T-helper 1 cell (primary cell): ENCODE data around the gene STAG1.
"Not testable (repeated sequence)": the region's sequence is repeated elsewhere in the genome, so short reads cannot be mapped to it uniquely, and the experiment has no call there.

Experiments
- DNase-seq, 5 donors: peaks; one replicate each; pipeline ENCODE4 v3.0.0-alpha.2; 2012 to 2020

STAG1 gene

GRCh38 chr3:136745916-136746315 is 6.3 kb downstream of the STAG1 start:
- no peak for DNase-seq

GRCh38 chr3:136741063-136741462 is 11.1 kb downstream of the STAG1 start:
- no peak for DNase-seq

- no peak for DNase-seq
Observed at GRCh38 chr3:136740351-136740958, 11.7 kb downstream of the STAG1 start.

- not testable (repeated sequence) for DNase-seq
Observed at GRCh38 chr3:136736950-136737349, 15.2 kb downstream of the STAG1 start.

GRCh38 chr3:136735103-136735502 is 17.1 kb downstream of the STAG1 start:
- DNase-seq = no peak

- no peak for DNase-seq
Observed at GRCh38 chr3:136734382-136735070, 17.7 kb downstream of the STAG1 start.

GRCh38 chr3:136733317-136733833 is 18.8 kb downstream of the STAG1 start:
- DNase-seq = no peak

GRCh38 chr3:136731274-136731884 is 20.8 kb downstream of the STAG1 start:
- DNase-seq = no peak

- DNase-seq = no peak
Observed at GRCh38 chr3:136730595-136731273, 21.4 kb downstream of the STAG1 start.

GRCh38 chr3:136728918-136729317 is 23.3 kb downstream of the STAG1 start:
- DNase-seq = no peak

- no peak for DNase-seq
Observed at GRCh38 chr3:136728473-136728872, 23.7 kb downstream of the STAG1 start.

GRCh38 chr3:136725468-136725867 is 26.7 kb downstream of the STAG1 start:
- DNase-seq = no peak

- DNase-seq = not testable (repeated sequence)
Observed at GRCh38 chr3:136722916-136723315, 29.3 kb downstream of the STAG1 start.

- DNase-seq = not testable (repeated sequence)
Observed at GRCh38 chr3:136722399-136722798, 29.8 kb downstream of the STAG1 start.

- no peak for DNase-seq
Observed at GRCh38 chr3:136720091-136720490, 32.1 kb downstream of the STAG1 start.

- DNase-seq = no peak
Observed at GRCh38 chr3:136716629-136717028, 35.5 kb downstream of the STAG1 start.

GRCh38 chr3:136714020-136714419 is 38.2 kb downstream of the STAG1 start:
- DNase-seq = no peak

GRCh38 chr3:136712941-136713340 is 39.2 kb downstream of the STAG1 start:
- no peak for DNase-seq

GRCh38 chr3:136711888-136712287 is 40.3 kb downstream of the STAG1 start:
- DNase-seq = not testable (repeated sequence)

- no peak for DNase-seq
Observed at GRCh38 chr3:136711277-136711676, 40.9 kb downstream of the STAG1 start.

- not testable (repeated sequence) for DNase-seq
Observed at GRCh38 chr3:136709775-136710174, 42.4 kb downstream of the STAG1 start.

- no peak for DNase-seq
Observed at GRCh38 chr3:136708333-136708985, 43.7 kb downstream of the STAG1 start.

GRCh38 chr3:136703429-136703828 is 48.7 kb downstream of the STAG1 start:
- DNase-seq = no peak
